HG02973 (cell line): Measurements from ENCODE around the gene SFI1.
"Not testable (repeated sequence)": the region's sequence is repeated elsewhere in the genome, so short reads cannot be mapped to it uniquely, and the experiment has no call there.

Source experiments
- ATAC-seq: cut with Tn5 transposase; IDR thresholded peaks from one replicate; pipeline ENCODE4 v1.9.1; 2021; ENCODE audit warnings: moderate library complexity; ENCODE audit not compliant: unreplicated experiment

Gene SFI1, protein sequence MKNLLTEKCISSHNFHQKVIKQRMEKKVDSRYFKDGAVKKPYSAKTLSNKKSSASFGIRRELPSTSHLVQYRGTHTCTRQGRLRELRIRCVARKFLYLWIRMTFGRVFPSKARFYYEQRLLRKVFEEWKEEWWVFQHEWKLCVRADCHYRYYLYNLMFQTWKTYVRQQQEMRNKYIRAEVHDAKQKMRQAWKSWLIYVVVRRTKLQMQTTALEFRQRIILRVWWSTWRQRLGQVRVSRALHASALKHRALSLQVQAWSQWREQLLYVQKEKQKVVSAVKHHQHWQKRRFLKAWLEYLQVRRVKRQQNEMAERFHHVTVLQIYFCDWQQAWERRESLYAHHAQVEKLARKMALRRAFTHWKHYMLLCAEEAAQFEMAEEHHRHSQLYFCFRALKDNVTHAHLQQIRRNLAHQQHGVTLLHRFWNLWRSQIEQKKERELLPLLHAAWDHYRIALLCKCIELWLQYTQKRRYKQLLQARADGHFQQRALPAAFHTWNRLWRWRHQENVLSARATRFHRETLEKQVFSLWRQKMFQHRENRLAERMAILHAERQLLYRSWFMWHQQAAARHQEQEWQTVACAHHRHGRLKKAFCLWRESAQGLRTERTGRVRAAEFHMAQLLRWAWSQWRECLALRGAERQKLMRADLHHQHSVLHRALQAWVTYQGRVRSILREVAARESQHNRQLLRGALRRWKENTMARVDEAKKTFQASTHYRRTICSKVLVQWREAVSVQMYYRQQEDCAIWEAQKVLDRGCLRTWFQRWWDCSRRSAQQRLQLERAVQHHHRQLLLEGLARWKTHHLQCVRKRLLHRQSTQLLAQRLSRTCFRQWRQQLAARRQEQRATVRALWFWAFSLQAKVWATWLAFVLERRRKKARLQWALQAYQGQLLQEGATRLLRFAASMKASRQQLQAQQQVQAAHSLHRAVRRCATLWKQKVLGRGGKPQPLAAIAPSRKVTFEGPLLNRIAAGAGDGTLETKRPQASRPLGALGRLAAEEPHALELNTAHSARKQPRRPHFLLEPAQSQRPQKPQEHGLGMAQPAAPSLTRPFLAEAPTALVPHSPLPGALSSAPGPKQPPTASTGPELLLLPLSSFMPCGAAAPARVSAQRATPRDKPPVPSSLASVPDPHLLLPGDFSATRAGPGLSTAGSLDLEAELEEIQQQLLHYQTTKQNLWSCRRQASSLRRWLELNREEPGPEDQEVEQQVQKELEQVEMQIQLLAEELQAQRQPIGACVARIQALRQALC

DNA sequence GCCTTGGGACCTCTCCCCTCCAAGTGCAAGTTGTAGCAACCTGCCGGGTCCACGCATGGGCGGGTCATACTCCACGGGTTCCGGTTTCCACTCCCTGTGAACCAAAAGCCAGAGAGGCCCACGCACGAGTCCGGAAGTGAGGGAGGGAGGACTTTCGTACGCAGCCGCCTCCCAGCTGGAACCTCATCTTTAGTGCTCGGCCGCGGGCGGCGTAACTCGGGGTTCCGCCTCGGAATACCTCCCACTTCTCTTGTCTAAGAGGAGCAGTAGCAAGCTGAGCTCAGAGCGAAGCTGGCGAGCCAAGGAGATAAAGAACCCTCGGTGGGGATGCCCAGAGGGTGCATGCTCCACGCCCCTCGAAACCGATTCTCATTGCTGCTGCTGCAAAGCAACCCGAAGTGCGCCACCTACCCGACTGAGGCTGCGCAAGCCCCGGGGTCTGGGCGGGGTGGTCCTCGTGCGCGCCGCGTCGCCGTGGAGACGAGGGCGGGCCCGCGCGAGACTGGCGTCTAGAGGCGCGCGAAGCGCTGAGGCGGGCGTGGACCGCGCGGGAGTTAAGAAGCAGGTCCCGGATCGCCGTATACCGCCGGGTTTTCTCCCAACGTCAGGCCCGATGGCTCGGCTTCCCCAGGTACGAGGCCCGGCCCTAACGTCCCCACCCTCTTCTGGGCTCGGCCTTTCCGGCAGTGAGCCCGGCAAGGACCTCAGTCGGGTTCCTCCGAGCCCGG, at the start of gene SFI1:
SFI1 (plus strand) TSS at position 530 of the 728 bp plus-strand sequence. CDS start 11,749 bp downstream, outside the sequence.
- ATAC-seq, result peak; percentile 58

DNA sequence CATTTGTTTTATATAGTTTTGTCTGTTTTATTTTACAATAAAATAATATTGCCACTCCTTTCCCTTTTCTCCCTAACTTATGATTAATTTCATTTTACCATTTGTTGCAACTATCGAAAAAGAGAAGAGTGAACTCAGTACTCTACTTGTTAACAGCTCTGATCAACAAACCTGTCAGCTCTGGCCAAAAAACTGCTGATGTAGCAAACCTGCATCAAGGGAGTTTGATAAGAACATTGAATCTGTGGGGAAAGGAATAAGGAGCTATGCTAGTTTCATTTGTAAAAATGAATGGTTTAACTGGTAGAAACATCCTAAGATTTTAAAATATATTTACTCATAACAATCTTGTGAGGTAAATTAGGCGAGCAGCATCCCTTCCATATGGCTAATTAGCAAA, 49.6 kb upstream of the SFI1 start:
- ATAC-seq, result no peak

DNA sequence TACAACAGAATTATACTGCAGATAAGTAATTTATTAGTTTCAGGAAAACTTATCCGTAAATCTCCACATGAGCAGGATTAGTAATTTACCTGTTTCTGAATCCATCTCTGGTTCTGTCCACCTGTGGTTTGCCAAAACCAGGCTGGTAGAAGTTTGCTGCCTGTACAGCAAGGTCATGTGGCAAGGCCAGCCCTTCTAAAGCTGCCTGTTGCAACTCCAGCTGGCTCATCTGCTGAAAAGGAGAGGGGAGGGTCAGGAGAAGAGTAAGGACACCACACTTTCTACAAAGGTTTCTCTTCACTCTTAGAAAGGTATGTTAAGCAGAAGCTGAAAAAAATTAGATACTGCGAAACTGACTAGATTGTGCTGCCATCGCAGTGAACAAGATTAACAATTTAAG, 49.0 kb upstream of the SFI1 start:
- ATAC-seq, result no peak

DNA sequence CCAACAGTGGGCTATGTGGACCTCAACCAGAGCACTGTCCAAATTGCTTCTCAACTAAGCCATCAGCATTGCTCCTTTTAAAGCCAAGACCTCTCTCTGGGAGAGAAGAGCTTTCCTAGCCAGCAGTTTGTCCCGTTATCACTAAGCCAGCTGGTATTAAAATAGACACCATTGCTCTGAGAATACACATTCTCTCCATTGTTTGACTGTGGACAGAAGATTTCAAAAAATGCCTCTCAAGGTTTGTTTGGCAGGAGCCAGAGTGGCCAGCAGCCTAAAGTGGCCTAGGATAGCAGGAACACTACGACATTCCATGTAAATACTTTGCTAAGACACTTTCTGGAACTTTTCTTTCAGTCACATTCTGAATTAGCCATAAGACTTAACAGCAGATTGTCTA, 48.0 kb upstream of the SFI1 start:
- no peak for ATAC-seq

DNA sequence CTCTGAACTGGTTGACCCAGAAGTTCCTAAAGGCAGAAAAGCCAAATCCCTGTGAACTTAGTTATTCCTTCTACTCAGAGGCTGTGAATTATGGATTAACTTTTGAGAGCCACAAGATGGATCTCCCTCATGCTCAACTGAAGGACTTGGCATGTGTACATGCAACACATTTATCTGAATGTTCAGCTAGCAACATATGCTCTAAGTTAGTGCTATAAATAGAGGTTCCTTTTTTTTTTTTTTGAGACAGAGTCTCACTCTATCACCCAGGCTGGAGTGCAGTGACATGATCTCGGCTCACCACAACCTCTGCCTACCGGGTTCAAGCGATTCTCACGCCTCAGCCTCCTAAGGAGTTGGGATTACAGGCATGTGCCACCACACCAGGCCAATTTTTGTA, 46.8 kb upstream of the SFI1 start:
- no peak for ATAC-seq

DNA sequence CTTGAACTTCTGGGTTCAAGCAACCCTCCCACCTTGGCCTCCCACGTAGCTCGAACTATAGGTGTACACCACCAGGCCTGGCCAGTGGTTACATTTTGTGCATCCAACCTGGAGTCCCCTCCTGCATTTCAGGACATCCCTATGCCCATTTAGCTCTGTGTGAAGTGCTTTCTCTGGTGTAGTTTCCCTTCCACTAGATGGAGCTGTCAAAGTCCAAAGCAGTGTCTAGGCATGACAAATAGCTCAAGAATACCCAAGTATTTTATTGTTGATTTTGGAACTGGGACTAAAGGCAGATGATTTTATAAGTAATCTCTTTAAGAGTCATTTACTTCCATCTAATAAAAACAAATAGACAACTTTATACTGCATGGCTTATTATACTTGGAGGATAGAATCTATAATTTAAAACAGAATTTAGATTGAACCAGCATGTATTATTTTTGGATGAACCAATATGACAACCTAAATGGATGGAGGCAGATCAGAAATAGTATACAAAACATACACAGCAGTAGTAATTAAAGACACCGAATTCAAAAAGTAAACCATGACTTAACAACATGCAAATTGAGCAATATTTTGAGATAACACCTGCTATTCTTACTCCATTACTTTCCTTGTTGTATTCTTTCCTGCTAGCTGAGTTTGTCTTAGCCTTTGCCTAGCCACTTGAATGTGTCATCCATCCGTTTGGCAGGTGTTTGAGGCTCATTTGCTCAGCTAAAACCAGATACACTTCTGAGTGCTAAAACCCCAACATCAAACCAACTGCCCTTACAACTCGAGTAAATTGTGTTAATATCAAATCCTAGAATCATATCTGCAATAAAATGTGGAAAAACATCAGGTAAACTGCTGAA, 44.4 kb upstream of the SFI1 start:
- ATAC-seq, result no peak

DNA sequence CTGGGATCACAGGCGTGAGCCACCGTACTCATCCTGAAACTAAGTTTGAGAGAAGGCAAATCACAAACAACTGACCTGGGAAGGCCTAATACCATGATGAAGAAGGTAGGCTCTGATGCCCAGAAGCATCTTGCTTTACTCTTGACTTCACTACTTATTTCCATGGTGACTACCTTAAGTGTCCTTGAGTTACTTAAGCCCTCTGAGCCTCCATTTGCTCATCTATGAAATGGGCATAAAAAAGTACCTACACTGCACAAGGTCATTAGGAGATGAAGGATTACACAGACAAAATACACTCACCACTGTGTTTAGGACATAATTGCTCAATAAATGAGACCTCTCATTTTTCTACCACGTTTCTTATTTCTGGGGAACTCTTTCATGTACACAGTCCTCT, 34.6 kb upstream of the SFI1 start:
- ATAC-seq, result no peak

DNA sequence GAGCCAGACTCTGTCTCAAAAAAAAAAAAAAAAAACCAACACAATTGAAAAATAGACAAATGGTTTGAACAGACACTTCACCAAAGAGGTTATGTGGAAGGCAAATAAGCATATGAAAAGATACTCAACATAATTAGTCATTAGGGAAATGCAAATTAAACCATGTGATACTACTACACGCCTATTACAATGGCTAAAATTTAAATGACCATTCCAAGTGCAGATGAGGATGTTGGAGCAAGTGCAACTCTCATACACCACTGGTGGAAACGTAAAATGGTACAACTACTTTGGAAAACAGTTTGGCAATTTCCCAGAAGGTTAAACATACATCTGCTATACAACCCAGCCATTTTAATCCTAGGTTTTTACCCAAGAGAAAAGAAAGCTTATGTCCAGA, 31.0 kb upstream of the SFI1 start:
- ATAC-seq, result no peak

DNA sequence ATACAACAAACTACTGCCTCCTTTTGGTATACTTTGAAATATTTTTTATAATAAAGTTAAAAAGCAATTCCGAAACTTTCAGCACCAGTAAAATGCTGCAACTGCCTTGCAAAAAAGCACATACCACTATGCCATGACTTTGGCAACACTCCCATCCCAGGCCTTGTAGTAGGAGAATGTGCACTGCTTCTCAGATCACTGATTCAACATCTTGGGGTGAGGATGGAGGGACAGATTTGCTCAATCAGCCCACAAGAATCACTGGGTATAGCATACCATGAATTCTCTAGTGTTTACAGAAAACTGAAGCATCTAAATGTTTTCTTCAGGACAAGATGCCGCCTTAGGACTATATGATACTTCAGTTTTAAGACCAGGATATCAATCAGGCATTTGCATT, 21.6 kb upstream of the SFI1 start:
- ATAC-seq, result no peak

DNA sequence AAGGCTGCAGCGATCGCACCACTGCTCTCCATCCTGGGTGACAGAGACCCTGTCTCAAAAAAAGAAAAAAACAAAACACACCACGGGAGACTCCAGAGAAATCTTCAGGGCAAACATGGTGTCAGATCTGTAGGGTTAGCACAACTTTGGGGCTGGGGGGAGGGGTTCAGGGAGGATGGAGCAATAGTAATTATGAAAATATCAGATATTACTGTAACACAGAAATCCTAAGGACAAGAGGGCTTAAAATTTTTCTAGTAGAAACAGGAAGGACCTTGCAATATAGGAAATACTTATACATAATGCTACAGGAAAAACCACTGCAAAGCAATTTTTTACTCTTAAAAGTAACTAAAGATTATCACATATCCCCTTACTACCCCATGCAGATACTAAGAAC, 20.5 kb upstream of the SFI1 start:
- ATAC-seq, result no peak

DNA sequence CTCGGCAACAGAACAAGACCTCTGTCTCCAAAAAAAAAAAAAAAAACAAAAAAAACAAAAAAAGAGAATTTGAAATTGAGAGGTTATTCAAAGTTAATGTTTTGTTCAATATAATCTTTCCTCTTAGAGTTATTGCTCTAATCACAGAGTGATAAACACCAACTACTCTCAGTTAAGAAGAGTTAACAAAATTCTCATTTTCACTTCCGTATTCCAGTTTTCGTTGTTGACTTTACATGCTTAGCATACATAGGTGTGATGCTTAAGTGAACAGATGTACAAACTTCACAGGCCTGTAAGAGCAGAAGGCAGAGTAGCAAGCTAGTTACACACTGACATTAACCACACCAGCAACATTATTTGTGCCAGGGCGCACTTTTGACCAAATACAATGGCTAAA, 19.0 kb upstream of the SFI1 start:
- ATAC-seq, result no peak

DNA sequence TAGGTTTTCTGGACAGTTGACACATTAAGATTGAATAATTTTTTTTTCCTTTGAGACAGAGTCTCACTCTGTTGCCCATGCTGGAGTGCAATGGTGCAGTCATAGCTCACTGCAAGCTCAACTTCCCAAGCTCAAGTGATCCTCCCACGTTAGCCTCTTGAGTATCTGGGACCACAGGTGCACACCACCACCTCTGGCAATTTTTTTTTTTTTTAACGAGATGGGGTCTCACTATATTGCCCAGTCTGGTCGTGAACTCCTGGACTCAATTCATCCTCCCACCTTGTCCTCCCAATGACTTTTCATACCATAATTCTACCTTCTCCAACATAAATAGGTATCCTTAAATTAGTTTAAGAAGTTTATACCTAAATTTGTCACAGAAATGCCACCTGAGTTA, 15.2 kb upstream of the SFI1 start:
- ATAC-seq, result no peak

DNA sequence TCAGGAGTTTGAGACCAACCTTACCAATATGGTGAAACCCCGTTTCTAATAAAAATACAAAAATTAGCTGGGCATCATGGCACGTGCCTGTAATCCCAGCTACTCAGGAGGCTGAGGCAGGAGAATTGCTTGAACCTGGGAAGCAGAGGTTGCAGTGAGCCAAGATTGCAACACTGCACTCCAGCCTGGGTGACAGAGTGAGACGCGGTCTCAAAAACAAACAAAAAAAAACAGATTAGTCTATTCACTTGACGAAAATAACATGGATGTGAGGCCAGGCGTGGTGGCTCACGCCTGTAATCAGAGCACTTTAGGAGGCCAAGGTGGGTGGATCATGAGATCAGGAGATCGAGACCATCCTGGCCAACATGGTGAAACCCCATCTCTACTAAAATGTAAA, 13.9 kb upstream of the SFI1 start:
- ATAC-seq, result not testable (repeated sequence)

DNA sequence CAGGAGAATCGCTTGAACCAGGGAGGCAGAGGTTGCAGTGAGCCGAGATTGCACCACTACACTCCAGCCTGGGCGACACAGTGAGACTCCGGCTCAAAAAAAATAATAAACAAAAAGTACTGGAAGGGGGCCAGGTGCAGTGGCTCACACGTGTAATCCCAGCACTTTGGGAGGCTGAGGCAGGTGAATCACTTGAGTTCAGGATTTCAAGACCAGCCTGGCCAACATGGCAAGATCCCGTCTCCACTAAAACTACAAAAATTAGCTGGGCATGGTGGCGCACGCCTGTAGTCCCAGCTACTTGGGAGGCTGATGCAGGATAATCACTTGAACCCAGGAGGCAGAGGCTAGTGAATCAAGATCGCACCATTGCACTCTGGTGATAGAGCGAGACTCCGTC, 10.0 kb upstream of the SFI1 start:
- ATAC-seq, result not testable (repeated sequence)

DNA sequence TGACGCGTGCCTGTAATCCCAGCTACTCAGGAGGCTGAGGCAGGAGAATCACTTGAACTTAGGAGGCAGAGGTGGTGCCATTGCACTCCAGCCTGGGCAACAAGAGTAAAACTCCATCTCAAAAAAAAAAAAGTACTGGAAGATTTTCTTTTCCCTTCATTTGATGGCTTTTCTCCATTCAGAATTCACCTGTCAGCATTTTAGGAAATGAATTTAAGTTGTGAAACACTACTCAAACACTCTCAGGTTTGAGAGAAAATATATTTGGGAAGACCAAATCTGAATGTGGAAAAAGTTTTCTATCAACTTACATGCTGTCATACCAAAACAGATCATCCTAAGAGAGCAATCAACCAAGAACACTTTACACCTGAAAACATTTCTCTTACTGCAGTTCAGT, 9.4 kb upstream of the SFI1 start:
- ATAC-seq, result no peak

DNA sequence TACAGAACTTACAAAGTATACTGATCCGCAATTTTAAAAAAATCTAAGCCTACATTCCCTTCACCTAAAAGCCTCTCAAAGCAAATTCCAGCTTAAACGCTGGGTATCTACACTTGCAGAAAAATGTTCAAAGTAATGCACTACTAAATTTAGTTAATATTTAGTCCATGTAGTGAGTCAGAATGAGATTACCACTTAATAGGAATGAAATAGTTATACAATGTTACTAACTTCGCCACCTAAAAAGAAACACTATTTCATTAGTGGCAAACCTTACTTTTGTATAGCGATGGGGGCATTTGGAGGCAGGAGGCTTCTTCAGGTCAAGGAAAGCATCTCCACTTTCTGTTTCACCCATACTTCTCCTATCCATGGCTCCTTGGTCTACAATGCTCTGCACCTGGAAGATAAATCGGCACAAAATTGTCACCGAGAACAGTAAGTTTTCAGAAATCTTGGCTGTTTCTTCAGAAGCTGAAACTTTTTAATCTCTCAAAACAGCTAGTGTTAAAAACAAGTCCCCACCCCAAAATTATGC, 7.9 kb upstream of the SFI1 start:
- no peak for ATAC-seq

DNA sequence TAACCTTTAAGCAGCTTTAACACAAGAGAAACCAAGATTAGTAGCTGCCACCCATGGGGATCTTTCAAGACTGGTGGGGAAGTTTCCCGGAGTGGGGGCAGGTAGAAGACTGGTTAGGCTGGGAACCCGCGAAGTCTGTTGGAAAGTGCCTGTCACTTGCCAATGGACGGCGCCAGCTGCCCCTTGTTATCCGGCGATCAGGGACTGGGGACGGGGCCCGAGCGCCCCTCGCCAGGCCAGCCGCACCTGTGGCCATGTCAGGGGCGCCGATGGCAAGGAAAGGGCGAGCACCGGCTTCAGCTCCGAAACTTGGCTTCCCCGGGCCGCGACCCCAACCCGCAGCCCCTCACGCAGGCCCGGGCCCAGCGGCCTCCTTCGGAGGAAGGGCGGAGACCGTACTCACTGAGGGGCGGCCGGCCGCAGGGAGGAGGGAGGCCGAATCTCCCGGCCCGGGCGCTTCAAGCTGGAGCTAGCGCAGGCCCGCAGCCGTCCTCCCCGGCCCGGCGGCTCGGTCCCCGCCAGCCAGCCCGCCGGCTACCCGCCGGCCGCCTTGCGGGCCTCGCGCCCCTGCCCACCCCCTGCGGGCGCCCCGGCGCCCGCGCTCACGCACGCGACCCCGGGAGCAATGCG, 7.2 kb upstream of the SFI1 start:
- ATAC-seq, result peak; percentile 9

DNA sequence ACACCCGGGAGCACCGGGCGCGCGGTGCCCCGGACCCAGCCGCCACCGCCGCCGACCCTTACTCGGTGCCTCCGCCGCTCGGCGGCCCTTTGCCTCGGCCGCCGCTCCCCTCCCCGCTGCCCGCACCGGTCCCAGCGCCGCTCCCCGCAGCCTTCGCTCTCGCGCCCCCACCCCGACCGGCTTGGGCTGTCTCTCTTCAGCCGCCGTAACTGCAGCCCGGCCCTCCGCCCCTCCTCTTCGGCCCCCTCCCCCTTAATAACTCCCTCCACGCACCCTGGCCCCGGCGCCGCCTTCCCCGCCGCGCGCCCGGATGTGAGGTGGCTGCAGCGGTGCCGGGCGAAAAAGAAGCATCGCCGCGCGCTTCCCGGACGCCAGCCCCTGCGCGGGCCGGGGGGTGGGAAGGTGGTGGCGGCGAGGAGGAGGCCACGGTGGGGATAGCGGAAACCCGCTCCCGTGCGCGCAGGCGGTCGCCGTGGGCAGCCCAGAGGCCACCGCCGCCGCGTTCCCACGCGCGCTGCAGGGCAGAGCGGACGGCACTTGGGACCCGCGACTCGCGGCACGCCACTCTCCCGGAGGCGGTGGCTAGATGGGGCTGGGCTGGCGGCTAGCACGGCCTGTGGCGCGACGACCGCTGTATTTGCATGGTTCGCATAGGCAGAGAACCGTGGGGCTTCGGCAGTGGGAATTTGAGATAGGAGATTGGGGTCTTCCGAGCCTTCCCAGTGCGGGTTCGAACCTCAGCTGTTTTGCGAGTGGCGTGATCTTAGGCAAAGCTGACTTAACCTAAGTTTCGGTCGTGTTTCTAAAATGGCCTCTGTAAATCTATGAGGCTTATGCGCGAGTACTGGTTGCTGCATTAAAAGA, 6.5 kb upstream of the SFI1 start, which contains the start of gene EIF4ENIF1:
EIF4ENIF1 (minus strand) TSS at position 211 of the 864 bp plus-strand sequence. CDS start 1,124 bp downstream, outside the sequence.
- ATAC-seq, result peak; percentile 32
